GM19397 (cell line): ENCODE measurements around the gene DAGLA.

ENCODE experiments used
- ATAC-seq: cut with Tn5 transposase; IDR thresholded peaks from one replicate; pipeline ENCODE4 v1.9.1; 2021; ENCODE audit warnings: mild to moderate bottlenecking, moderate library complexity; ENCODE audit not compliant: unreplicated experiment

DAGLA gene

GRCh38 chr11:61743486-61744095 lies 63.4 kb downstream of the DAGLA start:
- no peak for ATAC-seq

GRCh38 chr11:61744181-61744580 lies 64.0 kb downstream of the DAGLA start:
- no peak for ATAC-seq

- ATAC-seq, result no peak
Measured at GRCh38 chr11:61744609-61745156, 64.5 kb downstream of the DAGLA start.

- no peak for ATAC-seq
Measured at GRCh38 chr11:61745781-61746441, 65.7 kb downstream of the DAGLA start.

- ATAC-seq, result no peak
Measured at GRCh38 chr11:61746442-61747191, 66.4 kb downstream of the DAGLA start.

GRCh38 chr11:61747192-61747966 lies 67.2 kb downstream of the DAGLA start:
- no peak for ATAC-seq

- ATAC-seq, result no peak
Measured at GRCh38 chr11:61747967-61748285, 67.7 kb downstream of the DAGLA start.

- ATAC-seq, result no peak
Measured at GRCh38 chr11:61749591-61750217, 69.5 kb downstream of the DAGLA start.

- no peak for ATAC-seq
Measured at GRCh38 chr11:61750631-61751273, 70.6 kb downstream of the DAGLA start.

- ATAC-seq, result no peak
Measured at GRCh38 chr11:61751384-61751783, 71.2 kb downstream of the DAGLA start.

- no peak for ATAC-seq
Measured at GRCh38 chr11:61752117-61752924, 72.1 kb downstream of the DAGLA start, which contains the start of gene MYRF. MYRF (plus strand) TSS chr11:61752636; CDS start chr11:61752745, 109 bp downstream.

GRCh38 chr11:61752925-61753521 lies 72.8 kb downstream of the DAGLA start:
- ATAC-seq, result no peak

- ATAC-seq, result no peak
Measured at GRCh38 chr11:61753672-61754071, 73.5 kb downstream of the DAGLA start.

GRCh38 chr11:61754534-61755482 lies 74.6 kb downstream of the DAGLA start:
- ATAC-seq, result no peak

GRCh38 chr11:61756147-61756451 lies 75.9 kb downstream of the DAGLA start:
- ATAC-seq, result no peak

- no peak for ATAC-seq
Measured at GRCh38 chr11:61756452-61757212, 76.4 kb downstream of the DAGLA start.

GRCh38 chr11:61757213-61757862 lies 77.1 kb downstream of the DAGLA start:
- ATAC-seq, result no peak
